Lower leg skin (tissue), 3 donors: ENCODE measurements around the gene C1orf105.

Experiments
- POLR2A ChIP-seq, 2 donors: fragments of 450-650 bp; IDR thresholded peaks; one replicate each; pipeline ENCODE4 v1.6.1; 2016 to 2017; ENCODE audit warnings: antibody characterized with exemption in 2 of 2, mild to moderate bottlenecking in 1 of 2, moderate library complexity in 1 of 2
- TF ChIP-seq, protein P1 (sequence below), 3 donors: fragments of 450-650 bp; IDR thresholded peaks; one replicate each; pipeline ENCODE4 v1.5.1; 2016; ENCODE audit warnings: antibody characterized with exemption in 3 of 3, mild to moderate bottlenecking in 3 of 3, moderate library complexity in 2 of 3

DNA sequence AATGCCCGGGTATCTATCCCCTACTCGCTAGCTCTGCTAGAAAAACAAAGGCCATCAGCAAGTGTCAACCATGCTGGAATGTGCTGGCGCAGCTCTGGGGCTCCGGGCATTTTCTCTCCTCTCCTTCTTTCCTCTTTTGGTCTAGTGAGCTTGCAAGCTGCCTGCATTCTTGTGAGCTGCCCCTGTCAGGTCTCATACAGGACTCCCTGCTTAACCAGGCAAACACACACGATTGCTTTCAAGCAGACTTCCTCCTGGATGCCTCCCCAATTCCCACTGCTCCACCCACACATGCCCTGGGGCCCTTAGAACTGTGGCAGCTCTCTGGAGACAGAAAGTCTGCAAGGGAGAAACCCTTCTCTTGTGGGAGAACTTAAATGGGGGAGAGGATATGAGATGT, 76.7 kb downstream of the C1orf105 start:
- TF ChIP-seq, protein P1, sequence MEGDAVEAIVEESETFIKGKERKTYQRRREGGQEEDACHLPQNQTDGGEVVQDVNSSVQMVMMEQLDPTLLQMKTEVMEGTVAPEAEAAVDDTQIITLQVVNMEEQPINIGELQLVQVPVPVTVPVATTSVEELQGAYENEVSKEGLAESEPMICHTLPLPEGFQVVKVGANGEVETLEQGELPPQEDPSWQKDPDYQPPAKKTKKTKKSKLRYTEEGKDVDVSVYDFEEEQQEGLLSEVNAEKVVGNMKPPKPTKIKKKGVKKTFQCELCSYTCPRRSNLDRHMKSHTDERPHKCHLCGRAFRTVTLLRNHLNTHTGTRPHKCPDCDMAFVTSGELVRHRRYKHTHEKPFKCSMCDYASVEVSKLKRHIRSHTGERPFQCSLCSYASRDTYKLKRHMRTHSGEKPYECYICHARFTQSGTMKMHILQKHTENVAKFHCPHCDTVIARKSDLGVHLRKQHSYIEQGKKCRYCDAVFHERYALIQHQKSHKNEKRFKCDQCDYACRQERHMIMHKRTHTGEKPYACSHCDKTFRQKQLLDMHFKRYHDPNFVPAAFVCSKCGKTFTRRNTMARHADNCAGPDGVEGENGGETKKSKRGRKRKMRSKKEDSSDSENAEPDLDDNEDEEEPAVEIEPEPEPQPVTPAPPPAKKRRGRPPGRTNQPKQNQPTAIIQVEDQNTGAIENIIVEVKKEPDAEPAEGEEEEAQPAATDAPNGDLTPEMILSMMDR (IDR thresholded peaks at IDR 0.05), result no peak
- TF ChIP-seq POLR2A (IDR thresholded peaks at IDR 0.05), result no peak
